NCI-H2196 (cell line): Measurements from ENCODE around the gene TP73.
"Not testable (repeated sequence)": the region's sequence is repeated elsewhere in the genome, so short reads cannot be mapped to it uniquely, and the experiment has no call there.

Experiments
- DNase-seq: peaks from one replicate; lab custom pipeline; 2025; ENCODE audit not compliant: unreplicated experiment; lab: John Stamatoyannopoulos, UW

Gene TP73

GRCh38 chr1:3741566-3742438 lies 89.5 kb downstream of the TP73 start:
- no peak for DNase-seq

- DNase-seq, result no peak
Observed at GRCh38 chr1:3742439-3743298, 90.4 kb downstream of the TP73 start.

- no peak for DNase-seq
Observed at GRCh38 chr1:3743421-3743820, 91.1 kb downstream of the TP73 start.

- no peak for DNase-seq
Observed at GRCh38 chr1:3743826-3744225, 91.5 kb downstream of the TP73 start.

GRCh38 chr1:3744646-3745045 lies 92.3 kb downstream of the TP73 start:
- no peak for DNase-seq

- no peak for DNase-seq
Observed at GRCh38 chr1:3745071-3745470, 92.8 kb downstream of the TP73 start.

- DNase-seq, result no peak
Observed at GRCh38 chr1:3745590-3746381, 93.5 kb downstream of the TP73 start.

- no peak for DNase-seq
Observed at GRCh38 chr1:3746389-3746829, 94.1 kb downstream of the TP73 start.

GRCh38 chr1:3746830-3747521 lies 94.7 kb downstream of the TP73 start:
- peak; percentile 91 for DNase-seq

- no peak for DNase-seq
Observed at GRCh38 chr1:3747522-3747848, 95.2 kb downstream of the TP73 start.

- no peak for DNase-seq
Observed at GRCh38 chr1:3747903-3748302, 95.6 kb downstream of the TP73 start.

GRCh38 chr1:3748316-3748900 lies 96.1 kb downstream of the TP73 start:
- not testable (repeated sequence) for DNase-seq

- no peak for DNase-seq
Observed at GRCh38 chr1:3749512-3749911, 97.2 kb downstream of the TP73 start.

GRCh38 chr1:3750741-3751140 lies 98.4 kb downstream of the TP73 start:
- no peak for DNase-seq

GRCh38 chr1:3752400-3752945 lies 100.2 kb downstream of the TP73 start, which contains the start of gene CCDC27:
CCDC27 (plus strand) TSS chr1:3752450; CDS start chr1:3752482, 32 bp downstream.
- no peak for DNase-seq

GRCh38 chr1:3753656-3754454 lies 101.5 kb downstream of the TP73 start:
- no peak for DNase-seq

GRCh38 chr1:3756394-3756793 lies 104.1 kb downstream of the TP73 start:
- no peak for DNase-seq

GRCh38 chr1:3759164-3759563 lies 106.8 kb downstream of the TP73 start:
- no peak for DNase-seq

- no peak for DNase-seq
Observed at GRCh38 chr1:3759796-3760195, 107.5 kb downstream of the TP73 start.
